PC-9 (cell line): ENCODE measurements around the gene CDC5L.

Experiments used
- EZH2 ChIP-seq: fragments of 200-600 bp; sonication (generic); IDR thresholded peaks from 2 replicates; pipeline ENCODE4 v1.8.0; 2017; ENCODE audit warnings: antibody characterized with exemption, low read depth
- TF ChIP-seq, protein P1 (sequence below): fragments of 200-600 bp; sonication (generic); conservative IDR thresholded peaks from 2 replicates; pipeline ENCODE4 v1.6.1; 2017; ENCODE audit warnings: mixed run types, antibody characterized with exemption, mild to moderate bottlenecking, moderate library complexity

DNA sequence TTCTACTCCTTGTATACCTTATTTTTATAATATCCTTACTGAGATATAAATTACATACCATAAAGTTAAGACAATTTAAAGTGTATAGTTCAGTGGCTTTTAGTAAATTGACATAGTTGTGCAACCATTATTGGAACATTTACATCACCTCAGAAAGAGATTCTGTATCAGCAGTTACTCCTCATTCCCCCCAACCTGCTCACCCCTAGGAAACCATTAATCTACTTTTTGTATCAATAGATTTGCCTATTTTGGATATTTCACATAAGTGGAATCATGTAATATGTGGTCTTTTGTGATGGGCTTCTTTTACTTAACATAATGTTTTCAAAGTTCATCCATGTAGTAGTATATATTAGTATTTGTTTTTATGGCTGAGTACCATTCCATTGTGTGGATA, 51.3 kb downstream of the CDC5L start:
- TF ChIP-seq, protein P1, sequence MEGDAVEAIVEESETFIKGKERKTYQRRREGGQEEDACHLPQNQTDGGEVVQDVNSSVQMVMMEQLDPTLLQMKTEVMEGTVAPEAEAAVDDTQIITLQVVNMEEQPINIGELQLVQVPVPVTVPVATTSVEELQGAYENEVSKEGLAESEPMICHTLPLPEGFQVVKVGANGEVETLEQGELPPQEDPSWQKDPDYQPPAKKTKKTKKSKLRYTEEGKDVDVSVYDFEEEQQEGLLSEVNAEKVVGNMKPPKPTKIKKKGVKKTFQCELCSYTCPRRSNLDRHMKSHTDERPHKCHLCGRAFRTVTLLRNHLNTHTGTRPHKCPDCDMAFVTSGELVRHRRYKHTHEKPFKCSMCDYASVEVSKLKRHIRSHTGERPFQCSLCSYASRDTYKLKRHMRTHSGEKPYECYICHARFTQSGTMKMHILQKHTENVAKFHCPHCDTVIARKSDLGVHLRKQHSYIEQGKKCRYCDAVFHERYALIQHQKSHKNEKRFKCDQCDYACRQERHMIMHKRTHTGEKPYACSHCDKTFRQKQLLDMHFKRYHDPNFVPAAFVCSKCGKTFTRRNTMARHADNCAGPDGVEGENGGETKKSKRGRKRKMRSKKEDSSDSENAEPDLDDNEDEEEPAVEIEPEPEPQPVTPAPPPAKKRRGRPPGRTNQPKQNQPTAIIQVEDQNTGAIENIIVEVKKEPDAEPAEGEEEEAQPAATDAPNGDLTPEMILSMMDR: no peak
- TF ChIP-seq EZH2: no peak
